ENCODE results near the gene TTC13. TPM values are rescaled to one million over a fixed set of nuclear protein-coding genes. Genes with fewer than 3 reads are reported as not detected.

The TTC13 gene
- polyA plus RNA-seq, 3 donors: 9.2 to 24.4 (median 10.8) TPM

DNA sequence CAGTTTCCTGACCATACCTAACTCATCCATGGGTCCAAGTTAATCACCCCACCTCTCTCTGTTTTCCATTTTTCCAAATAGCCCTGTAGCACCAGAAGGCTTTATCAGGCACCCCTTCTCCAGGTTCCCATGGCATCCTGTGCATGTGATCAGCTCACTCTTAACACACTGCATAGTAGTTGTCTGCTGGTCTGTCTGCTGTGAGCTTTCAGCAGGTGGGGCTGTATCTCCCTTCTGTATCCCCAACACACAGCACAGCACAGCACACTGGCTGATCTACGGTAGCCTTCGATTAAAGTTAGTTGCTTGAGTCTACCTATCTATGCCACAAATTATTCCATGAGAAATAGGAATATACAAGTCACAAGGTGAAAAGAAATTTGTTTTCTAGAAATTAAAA lies 56.0 kb downstream of the TTC13 start:
- H4K20me1 ChIP-seq (ENCODE audit: insufficient read depth, low read length): no peaks in the 10 kb centered on the region
- Mint-ChIP-seq H3K36me3 (peaks cover 85 to 88% of the 10 kb centered on the region in 2 donors), H3K4me3 (no peak overlapping the region), H3K27me3 (ENCODE audit: low read depth in 3 of 3) (no peaks in the 10 kb centered on the region), H3K4me1 (no peaks in the 10 kb centered on the region), H3K27ac (peak overlapping the region in 1 of 7 donors; percentile 81), H3K9me3 (no peaks in the 10 kb centered on the region)
- no peak for DNase-seq
- no peaks in the 10 kb centered on the region for H3K79me2 ChIP-seq (ENCODE audit: insufficient read depth, low read length)
- no peaks in the 10 kb centered on the region for H3K4me1 ChIP-seq (ENCODE audit: control insufficient read depth in 1 of 2, insufficient read depth in 2 of 2, low read length in 2 of 2)
- no CpG with 5 or more reads among the region's 2 CpGs for WGBS (ENCODE audit: insufficient coverage)
- H3K27ac ChIP-seq (ENCODE audit: low read depth in 1 of 2, low read length in 2 of 2): no peak overlapping the region
- TF ChIP-seq, protein P1, sequence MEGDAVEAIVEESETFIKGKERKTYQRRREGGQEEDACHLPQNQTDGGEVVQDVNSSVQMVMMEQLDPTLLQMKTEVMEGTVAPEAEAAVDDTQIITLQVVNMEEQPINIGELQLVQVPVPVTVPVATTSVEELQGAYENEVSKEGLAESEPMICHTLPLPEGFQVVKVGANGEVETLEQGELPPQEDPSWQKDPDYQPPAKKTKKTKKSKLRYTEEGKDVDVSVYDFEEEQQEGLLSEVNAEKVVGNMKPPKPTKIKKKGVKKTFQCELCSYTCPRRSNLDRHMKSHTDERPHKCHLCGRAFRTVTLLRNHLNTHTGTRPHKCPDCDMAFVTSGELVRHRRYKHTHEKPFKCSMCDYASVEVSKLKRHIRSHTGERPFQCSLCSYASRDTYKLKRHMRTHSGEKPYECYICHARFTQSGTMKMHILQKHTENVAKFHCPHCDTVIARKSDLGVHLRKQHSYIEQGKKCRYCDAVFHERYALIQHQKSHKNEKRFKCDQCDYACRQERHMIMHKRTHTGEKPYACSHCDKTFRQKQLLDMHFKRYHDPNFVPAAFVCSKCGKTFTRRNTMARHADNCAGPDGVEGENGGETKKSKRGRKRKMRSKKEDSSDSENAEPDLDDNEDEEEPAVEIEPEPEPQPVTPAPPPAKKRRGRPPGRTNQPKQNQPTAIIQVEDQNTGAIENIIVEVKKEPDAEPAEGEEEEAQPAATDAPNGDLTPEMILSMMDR (IDR thresholded peaks at IDR 0.05): no peak
- no peaks in the 10 kb centered on the region for H3K27me3 ChIP-seq (ENCODE audit: control insufficient read depth in 2 of 2, insufficient read depth in 2 of 2, low read length in 2 of 2)
- no peak overlapping the region for H2AFZ ChIP-seq (ENCODE audit: insufficient read depth, low read depth, low read length, poor library complexity, severe bottlenecking)
- intact Hi-C loops (cut with micrococcal nuclease): no loop called here
- H3K9me3 ChIP-seq (replicated peaks in 1 of 2; ENCODE audit: control insufficient read depth in 1 of 2, insufficient read depth in 1 of 2, low read length in 2 of 2): no peaks in the 10 kb centered on the region
- H3K4me3 ChIP-seq (replicated peaks in 1 of 3; ENCODE audit: low read depth in 2 of 3, low read length in 3 of 3): no peak overlapping the region
- peaks cover 86 to 100% of the 10 kb centered on the region in 2 donors for H3K36me3 ChIP-seq (replicated peaks in 1 of 2; ENCODE audit: control insufficient read depth in 1 of 2, insufficient read depth in 2 of 2, low read length in 2 of 2)
- no peak overlapping the region for H3K4me2 ChIP-seq (replicated peaks; ENCODE audit: extremely low read depth, low read length, poor library complexity, severe bottlenecking)
- no peak overlapping the region for H3K9ac ChIP-seq (ENCODE audit: insufficient read depth, low read length, poor library complexity, severe bottlenecking)

DNA sequence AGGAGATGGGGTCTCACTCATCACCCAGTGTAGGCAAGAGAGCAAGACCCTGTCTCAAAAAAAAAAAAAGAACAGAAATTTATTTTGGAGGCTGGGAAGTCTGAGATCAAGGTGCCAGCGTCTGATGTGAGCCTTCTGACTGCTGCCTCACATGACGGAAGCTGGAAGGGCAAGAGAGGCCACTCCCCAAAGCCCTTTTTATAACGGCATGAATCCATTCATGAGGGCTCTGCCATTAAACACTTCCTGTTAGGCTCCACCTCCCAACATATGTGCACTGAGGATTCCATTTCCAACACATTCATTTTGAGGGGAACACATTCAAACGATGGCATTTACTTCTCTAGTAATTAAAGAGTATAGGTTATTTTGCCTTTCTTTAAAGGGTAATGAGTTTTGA lies 59.5 kb downstream of the TTC13 start:
- Histone ChIP-seq H3K36me3 (replicated peaks in 1 of 2; ENCODE audit: control insufficient read depth in 1 of 2, insufficient read depth in 2 of 2, low read length in 2 of 2) (peaks cover 74 to 99% of the 10 kb centered on the region in 2 donors), H2AFZ (ENCODE audit: insufficient read depth, low read depth, low read length, poor library complexity, severe bottlenecking) (no peak overlapping the region), H3K4me3 (replicated peaks in 1 of 3; ENCODE audit: low read depth in 2 of 3, low read length in 3 of 3) (no peak overlapping the region), H3K4me2 (replicated peaks; ENCODE audit: extremely low read depth, low read length, poor library complexity, severe bottlenecking) (no peak overlapping the region), H3K4me1 (ENCODE audit: control insufficient read depth in 1 of 2, insufficient read depth in 2 of 2, low read length in 2 of 2) (no peaks in the 10 kb centered on the region), H3K27me3 (ENCODE audit: control insufficient read depth in 2 of 2, insufficient read depth in 2 of 2, low read length in 2 of 2) (no peaks in the 10 kb centered on the region), H3K79me2 (ENCODE audit: insufficient read depth, low read length) (no peaks in the 10 kb centered on the region), H3K9ac (ENCODE audit: insufficient read depth, low read length, poor library complexity, severe bottlenecking) (no peak overlapping the region), H4K20me1 (ENCODE audit: insufficient read depth, low read length) (no peaks in the 10 kb centered on the region), H3K27ac (ENCODE audit: low read depth in 1 of 2, low read length in 2 of 2) (no peak overlapping the region), H3K9me3 (replicated peaks in 1 of 2; ENCODE audit: control insufficient read depth in 1 of 2, insufficient read depth in 1 of 2, low read length in 2 of 2) (no peaks in the 10 kb centered on the region)
- Mint-ChIP-seq H3K4me1 (no peaks in the 10 kb centered on the region), H3K9me3 (no peaks in the 10 kb centered on the region), H3K36me3 (peaks cover 75 to 88% of the 10 kb centered on the region in 2 donors), H3K27me3 (ENCODE audit: low read depth in 3 of 3) (no peaks in the 10 kb centered on the region), H3K27ac (no peak overlapping the region), H3K4me3 (no peak overlapping the region)
- no peak for DNase-seq
- TF ChIP-seq, protein P1 (IDR thresholded peaks at IDR 0.05): no peak
- 81% methylated on average over 3 of the region's 4 CpGs for WGBS (ENCODE audit: insufficient coverage)
- intact Hi-C loops (cut with micrococcal nuclease): loop anchor here (5.0 kb wide), 3 partner anchors 58 to 293 kb away; partner anchors contain the start of genes ARV1 (in 2 of the 2) and TTC13 (in 2 of the 2)

Data from CD14-positive monocyte (primary cell).